SU-DHL-6 (cell line): ENCODE measurements around the gene EAPP.
"Not testable (repeated sequence)": the region's sequence is repeated elsewhere in the genome, so short reads cannot be mapped to it uniquely, and the experiment has no call there.

ENCODE experiments used
- H2AFZ ChIP-seq: fragments of 200-600 bp; sonication (generic); 2 replicates; pipeline ENCODE4 v1.6.1; 2014; ENCODE audit warnings: low read depth, mild to moderate bottlenecking, moderate library complexity, mixed read lengths, antibody characterized with exemption, low read length; ENCODE audit not compliant: severe bottlenecking
- H3F3A ChIP-seq: fragments of 200-600 bp; shearing (Covaris generic); 2 replicates; pipeline ENCODE4 v1.6.0; 2016; ENCODE audit warnings: antibody characterized with exemption, mild to moderate bottlenecking; ENCODE audit not compliant: insufficient read depth
- H3K27ac ChIP-seq: fragments of 200-600 bp; sonication (generic); 2 replicates; pipeline ENCODE4 v1.5.1; 2016; ENCODE audit warnings: low read depth, mild to moderate bottlenecking, low read length, moderate library complexity, mixed read lengths
- H3K27me3 ChIP-seq: fragments of 200-600 bp; sonication (generic), shearing (Covaris generic); 2 replicates; pipeline ENCODE4 v1.6.0; 2014; ENCODE audit warnings: mild to moderate bottlenecking, low read length
- H3K36me3 ChIP-seq: fragments of 200-600 bp; sonication (generic); 2 replicates; pipeline ENCODE4 v1.6.1; 2014; ENCODE audit warnings: mild to moderate bottlenecking, low read length, mixed read lengths
- H3K4me2 ChIP-seq: fragments of 300-600, 200-600 bp; shearing (Covaris generic), sonication (generic); 2 replicates; pipeline ENCODE4 v1.6.0; 2014; ENCODE audit warnings: low read length, low read depth, mild to moderate bottlenecking; ENCODE audit not compliant: poor library complexity, severe bottlenecking
- H3K4me3 ChIP-seq: fragments of 200-600 bp; sonication (generic); 2 replicates; pipeline ENCODE4 v1.5.1; 2014; ENCODE audit warnings: antibody characterized with exemption, low read length, mild to moderate bottlenecking, mixed read lengths; ENCODE audit not compliant: insufficient read depth, poor library complexity, severe bottlenecking
- H3K79me2 ChIP-seq: fragments of 200-600 bp; sonication (generic); 2 replicates; pipeline ENCODE4 v1.6.1; 2014; ENCODE audit warnings: mild to moderate bottlenecking, low read length, moderate library complexity; ENCODE audit not compliant: insufficient read depth
- H3K9ac ChIP-seq: fragments of 200-600 bp; sonication (generic); 2 replicates; pipeline ENCODE4 v1.7.0; 2014; ENCODE audit warnings: mild to moderate bottlenecking, low read length
- H3K9me2 ChIP-seq: fragments of 200-600 bp; sonication (generic); replicated peaks from 2 replicates; pipeline ENCODE4 v1.6.1; 2014; ENCODE audit warnings: low read length; ENCODE audit not compliant: insufficient read depth
- H3K9me3 ChIP-seq: fragments of 200-600 bp; sonication (generic); 2 replicates; pipeline ENCODE4 v1.6.1; 2014; ENCODE audit warnings: low read length, mixed read lengths; ENCODE audit not compliant: insufficient read depth
- H4K20me1 ChIP-seq: fragments of 200-600 bp; sonication (generic); 2 replicates; pipeline ENCODE4 v1.6.1; 2014; ENCODE audit warnings: low read depth, mild to moderate bottlenecking, antibody characterized with exemption, low read length, moderate library complexity, mixed read lengths
- EZH2phosphoT487 ChIP-seq: fragments of 200-600 bp; sonication (generic), shearing (Covaris generic); conservative IDR thresholded peaks from 2 replicates; pipeline ENCODE4 v1.6.1; 2018; ENCODE audit warnings: mild to moderate bottlenecking, antibody characterized with exemption, low read length, moderate library complexity, mixed read lengths
- TF ChIP-seq, protein P1 (sequence below): fragments of 200-600 bp; sonication (generic); IDR thresholded peaks from one replicate; pipeline ENCODE4 v1.5.1; 2017; ENCODE audit warnings: antibody characterized with exemption, mild to moderate bottlenecking, low read length, moderate library complexity; ENCODE audit not compliant: insufficient read depth, poor library complexity, severe bottlenecking

EAPP gene

DNA sequence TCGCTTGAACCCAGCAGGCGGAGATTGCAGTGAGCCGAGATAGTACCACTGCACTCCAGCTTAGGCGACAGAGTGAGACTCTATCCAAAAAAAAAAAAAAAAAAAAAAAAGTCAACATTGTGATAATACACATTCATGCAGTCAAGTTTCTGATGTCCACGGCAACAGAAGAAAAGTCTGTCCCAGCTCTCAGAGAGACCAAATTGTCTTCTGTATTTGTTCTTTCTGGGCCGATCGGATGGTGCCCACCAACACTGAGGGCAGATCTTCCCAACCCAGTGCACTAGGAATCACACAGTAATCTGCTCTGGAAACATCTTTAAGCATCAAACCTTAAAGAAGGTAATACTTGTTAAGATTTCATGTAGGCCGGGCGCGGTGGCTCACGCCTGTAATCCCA lies 31.6 kb downstream of the EAPP start:
- H3K9me2 ChIP-seq = no peaks in the 10 kb centered on the region
- no peaks in the 10 kb centered on the region for H3K27me3 ChIP-seq
- H3K36me3 ChIP-seq = no peaks in the 10 kb centered on the region
- H3K9ac ChIP-seq = no peak overlapping the region
- no peak overlapping the region for H3K4me3 ChIP-seq
- H3K4me2 ChIP-seq = no peak overlapping the region
- no peaks in the 10 kb centered on the region for H3K79me2 ChIP-seq
- H3K27ac ChIP-seq = no peak overlapping the region
- no peaks in the 10 kb centered on the region for H3K9me3 ChIP-seq
- TF ChIP-seq EZH2phosphoT487 = no peak
- TF ChIP-seq, protein P1, sequence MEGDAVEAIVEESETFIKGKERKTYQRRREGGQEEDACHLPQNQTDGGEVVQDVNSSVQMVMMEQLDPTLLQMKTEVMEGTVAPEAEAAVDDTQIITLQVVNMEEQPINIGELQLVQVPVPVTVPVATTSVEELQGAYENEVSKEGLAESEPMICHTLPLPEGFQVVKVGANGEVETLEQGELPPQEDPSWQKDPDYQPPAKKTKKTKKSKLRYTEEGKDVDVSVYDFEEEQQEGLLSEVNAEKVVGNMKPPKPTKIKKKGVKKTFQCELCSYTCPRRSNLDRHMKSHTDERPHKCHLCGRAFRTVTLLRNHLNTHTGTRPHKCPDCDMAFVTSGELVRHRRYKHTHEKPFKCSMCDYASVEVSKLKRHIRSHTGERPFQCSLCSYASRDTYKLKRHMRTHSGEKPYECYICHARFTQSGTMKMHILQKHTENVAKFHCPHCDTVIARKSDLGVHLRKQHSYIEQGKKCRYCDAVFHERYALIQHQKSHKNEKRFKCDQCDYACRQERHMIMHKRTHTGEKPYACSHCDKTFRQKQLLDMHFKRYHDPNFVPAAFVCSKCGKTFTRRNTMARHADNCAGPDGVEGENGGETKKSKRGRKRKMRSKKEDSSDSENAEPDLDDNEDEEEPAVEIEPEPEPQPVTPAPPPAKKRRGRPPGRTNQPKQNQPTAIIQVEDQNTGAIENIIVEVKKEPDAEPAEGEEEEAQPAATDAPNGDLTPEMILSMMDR = no peak
- no peaks in the 10 kb centered on the region for H4K20me1 ChIP-seq
- H3F3A ChIP-seq = no peaks in the 10 kb centered on the region
- no peak overlapping the region for H2AFZ ChIP-seq

DNA sequence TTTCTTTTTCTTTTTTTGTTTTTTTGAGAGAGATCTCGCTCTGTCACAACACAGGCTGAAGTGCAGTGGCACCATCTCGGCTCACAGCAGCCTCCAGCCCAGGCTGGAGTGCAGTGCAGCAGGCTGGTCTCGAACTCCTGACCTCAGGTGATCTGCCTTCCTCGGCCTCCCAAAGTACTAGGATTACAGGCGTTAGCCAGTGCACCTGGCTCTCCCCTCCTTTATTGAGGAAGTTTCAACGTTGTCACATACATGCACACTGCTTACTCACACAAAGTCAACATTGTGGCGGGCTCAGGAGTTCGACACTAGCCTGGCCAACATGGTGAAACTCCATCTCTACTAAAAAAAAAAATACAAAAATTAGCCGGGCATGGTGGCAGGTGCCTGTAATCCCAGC lies 32.0 kb downstream of the EAPP start:
- no peaks in the 10 kb centered on the region for H4K20me1 ChIP-seq
- no peaks in the 10 kb centered on the region for H3K9me2 ChIP-seq
- H3K9ac ChIP-seq = no peak overlapping the region
- H2AFZ ChIP-seq = no peak overlapping the region
- no peaks in the 10 kb centered on the region for H3K9me3 ChIP-seq
- no peak overlapping the region for H3K4me2 ChIP-seq
- H3K36me3 ChIP-seq = no peaks in the 10 kb centered on the region
- no peak for TF ChIP-seq EZH2phosphoT487
- TF ChIP-seq, protein P1 = no peak
- no peaks in the 10 kb centered on the region for H3K79me2 ChIP-seq
- H3F3A ChIP-seq = no peaks in the 10 kb centered on the region
- no peaks in the 10 kb centered on the region for H3K27me3 ChIP-seq
- H3K4me3 ChIP-seq = no peak overlapping the region
- H3K27ac ChIP-seq = no peak overlapping the region

DNA sequence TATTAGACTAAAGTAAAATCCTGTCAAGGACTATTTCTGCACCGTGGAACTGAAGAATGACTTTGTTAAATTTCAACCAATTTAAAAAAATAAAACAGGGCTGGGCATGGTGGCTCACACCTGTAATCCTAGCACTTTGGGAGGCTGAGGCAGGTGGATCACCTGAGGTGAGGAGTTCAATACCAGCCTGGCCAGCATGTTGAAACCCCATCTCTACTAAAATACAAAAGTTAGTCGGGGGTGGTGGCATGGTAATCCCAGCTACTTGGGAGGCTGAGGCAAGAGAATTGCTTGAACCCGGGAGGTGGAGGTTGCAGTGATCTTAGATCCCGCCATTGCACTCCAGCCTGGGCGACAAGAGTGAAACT lies 34.4 kb downstream of the EAPP start:
- H3K9me3 ChIP-seq, H3K27ac ChIP-seq, H3K79me2 ChIP-seq, H2AFZ ChIP-seq, H3K4me3 ChIP-seq, H3K9ac ChIP-seq, H4K20me1 ChIP-seq, H3K27me3 ChIP-seq, H3K36me3 ChIP-seq, H3F3A ChIP-seq, H3K4me2 ChIP-seq, H3K9me2 ChIP-seq: not testable (repeated sequence)

DNA sequence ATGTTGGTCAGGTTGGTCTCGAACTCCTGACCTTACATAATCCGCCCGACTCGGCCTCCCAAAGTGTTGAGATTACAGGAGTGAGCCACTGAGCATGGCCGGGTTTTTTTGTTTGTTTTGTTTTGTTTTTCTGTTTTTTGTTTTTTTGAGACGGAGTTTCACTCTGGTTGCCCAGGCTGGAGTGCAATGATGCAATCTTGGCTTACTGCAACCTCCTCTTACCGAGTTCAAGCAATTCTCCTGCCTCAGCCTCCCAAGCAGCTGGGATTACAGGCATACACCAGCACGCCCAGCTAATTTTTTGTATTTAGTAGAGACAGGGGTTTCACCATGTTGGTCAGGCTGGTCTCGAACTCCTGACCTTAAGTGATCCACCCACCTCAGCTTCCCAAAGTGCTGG lies 35.5 kb downstream of the EAPP start:
- not testable (repeated sequence) for H3K9me2 ChIP-seq, H3F3A ChIP-seq, H2AFZ ChIP-seq, H4K20me1 ChIP-seq, H3K4me2 ChIP-seq, H3K27me3 ChIP-seq, H3K27ac ChIP-seq, H3K79me2 ChIP-seq, H3K9me3 ChIP-seq, H3K9ac ChIP-seq, H3K4me3 ChIP-seq, H3K36me3 ChIP-seq
